K562 (cell line): ENCODE results near the gene SRD5A2. TPM values are rescaled to one million over a fixed set of nuclear protein-coding genes. Genes with fewer than 3 reads are reported as not detected.

ENCODE experiments used
- ATAC-seq: fragments of 200-7000 bp; cut with Tn5 transposase; 3 replicates; pipeline ENCODE4 v1.9.1; 2020; ENCODE audit warnings: moderate library complexity
- BruUV-seq: library from RNA; stranded (reverse); fragments of 400-500 nt; replicated peaks from 2 replicates; lab custom pipeline; 2021; lab: Mats Ljungman, UMichigan
- CTCF ChIA-PET: fragments of 300-600 bp; formaldehyde crosslinking; extraction: SDS; loops from one replicate; lab custom pipeline; 2021; ENCODE audit warnings: low intra/inter-chr PET ratio; lab: Yijun Ruan, JAX
- POLR2A ChIA-PET: fragments of 300-600, 350-650 bp; sonication (Branson Sonifier 250); formaldehyde crosslinking; extraction: SDS; loops from one replicate; lab custom pipeline; 2021; ENCODE audit warnings: antibody characterized with exemption, inconsistent platforms; lab: Yijun Ruan, JAX
- DNase-seq, 4 experiments: peaks; one replicate each; pipeline versions ENCODE4 v3.0.0 to v3.0.0-alpha.2; 2011 to 2018; ENCODE audit warnings: low spot score in 3 of 4, mixed read lengths in 3 of 4; ENCODE audit errors: extremely low read depth in 1 of 4
- FAIRE-seq: peaks from 2 replicates; lab custom pipeline; 2011; peaks lifted over from hg19 to GRCh38; lab: Jason Lieb, UNC
- H2AFZ ChIP-seq: 2 replicates; pipeline ENCODE4 v1.6.0; 2011; ENCODE audit warnings: low read depth, low read length, control low read depth, inconsistent platforms
- H3K27ac ChIP-seq: fragments of 200-600 bp; 3 replicates; pipeline ENCODE4 v1.8.0; 2011; ENCODE audit warnings: low read depth, mild to moderate bottlenecking, control low read depth, inconsistent platforms, low read length, moderate library complexity, mixed read lengths; ENCODE audit errors: extremely low read depth
- H3K27me3 ChIP-seq, 2 experiments: fragments of 300-600 bp in 1 of 2; 2 replicates in 1 of 2; 3 replicates in 1 of 2; pipeline versions ENCODE4 v1.6.0 to v1.8.0; 2011; ENCODE audit warnings: inconsistent platforms in 2 of 2, low read length in 2 of 2, mild to moderate bottlenecking in 1 of 2, mixed read lengths in 1 of 2, moderate library complexity in 1 of 2; ENCODE audit not compliant: control insufficient read depth in 2 of 2, insufficient read depth in 2 of 2
- H3K36me3 ChIP-seq: fragments of 300-600 bp; 3 replicates; pipeline ENCODE4 v1.8.0; 2011; ENCODE audit warnings: mild to moderate bottlenecking, low read length, inconsistent platforms; ENCODE audit not compliant: control insufficient read depth, insufficient read depth
- H3K4me1 ChIP-seq, 2 experiments: fragments of 200-600 bp in 1 of 2; replicated peaks in 1 of 2; 2 replicates in 1 of 2; 3 replicates in 1 of 2; pipeline versions ENCODE4 v1.5.1 to v1.8.0; 2011; ENCODE audit warnings: inconsistent platforms in 2 of 2, low read length in 2 of 2, mild to moderate bottlenecking in 1 of 2, mixed read lengths in 1 of 2, moderate library complexity in 1 of 2; ENCODE audit not compliant: control insufficient read depth in 2 of 2, insufficient read depth in 2 of 2
- H3K4me2 ChIP-seq: 2 replicates; pipeline ENCODE4 v1.6.1; 2011; ENCODE audit warnings: low read length, control low read depth, inconsistent platforms, mixed read lengths; ENCODE audit not compliant: insufficient read depth
- H3K4me3 ChIP-seq: fragments of 200-600 bp; sonication (generic), shearing (Covaris generic); 2 replicates; pipeline ENCODE4 v1.5.1; 2016; ENCODE audit warnings: control low read depth, inconsistent platforms
- H3K79me2 ChIP-seq: fragments of 200-600 bp; 3 replicates; pipeline ENCODE4 v1.8.0; 2011; ENCODE audit warnings: low read length, inconsistent platforms; ENCODE audit not compliant: control insufficient read depth, insufficient read depth
- H3K9ac ChIP-seq, 2 experiments: 2 replicates each; pipeline versions ENCODE4 v1.6.0 to v1.6.1; 2011; ENCODE audit warnings: low read depth in 2 of 2, low read length in 2 of 2, control low read depth in 1 of 2, inconsistent platforms in 1 of 2, mild to moderate bottlenecking in 1 of 2, mixed read lengths in 1 of 2; ENCODE audit not compliant: insufficient read depth in 1 of 2
- H3K9me1 ChIP-seq: one replicate; pipeline ENCODE4 v1.6.0; 2011; ENCODE audit warnings: inconsistent platforms, mild to moderate bottlenecking, low read length, moderate library complexity; ENCODE audit not compliant: control insufficient read depth, insufficient read depth
- H3K9me3 ChIP-seq: replicated peaks from 2 replicates; pipeline ENCODE4 v1.5.1; 2011; ENCODE audit warnings: low read depth, low read length, inconsistent platforms; ENCODE audit not compliant: control insufficient read depth, insufficient read depth
- H4K20me1 ChIP-seq: replicated peaks from 2 replicates; pipeline ENCODE4 v1.6.1; 2011; ENCODE audit warnings: low read length, inconsistent platforms, mixed read lengths; ENCODE audit not compliant: control insufficient read depth, insufficient read depth
- ARID1B ChIP-seq: fragments of 450-650 bp; IDR thresholded peaks from 2 replicates; pipeline ENCODE4 v1.6.1; 2016; ENCODE audit warnings: antibody characterized with exemption, mild to moderate bottlenecking, inconsistent platforms
- MTA2 ChIP-seq: fragments of 450-650 bp; IDR thresholded peaks from 2 replicates; pipeline ENCODE4 v1.6.1; 2016; ENCODE audit warnings: low read depth
- RBM14 ChIP-seq: fragments of 200-400 bp; formaldehyde crosslinking; IDR thresholded peaks from 2 replicates; pipeline ENCODE4 v1.6.1; 2018; ENCODE audit warnings: low read depth, mild to moderate bottlenecking, low read length, moderate library complexity, borderline replicate concordance; ENCODE audit not compliant: insufficient read depth
- ZBTB7A ChIP-seq: IDR thresholded peaks from 2 replicates; pipeline ENCODE4 v1.6.1; 2011; ENCODE audit warnings: low read depth, mild to moderate bottlenecking, low read length, moderate library complexity, borderline replicate concordance; ENCODE audit not compliant: control insufficient read depth
- ZFP36 ChIP-seq: fragments of 150-350 bp; IDR thresholded peaks from 2 replicates; pipeline ENCODE4 v1.6.1; 2018; ENCODE audit warnings: low read length, low read depth; ENCODE audit not compliant: partially characterized antibody
- ZNF12 ChIP-seq: sonication (generic); formaldehyde crosslinking; IDR thresholded peaks from 2 replicates; pipeline ENCODE4 v1.4.0; 2020; ENCODE audit warnings: mild to moderate bottlenecking, missing genetic modification reagents
- ZNF507 ChIP-seq: conservative IDR thresholded peaks from 2 replicates; pipeline ENCODE4 v1.6.1; 2017; ENCODE audit warnings: missing genetic modification characterization, missing compliant biosample characterization
- ZNF668 ChIP-seq: fragments of 250-450 bp; sonication (Bioruptor Pico); IDR thresholded peaks from 2 replicates; pipeline ENCODE4 v1.8.0; 2022; ENCODE audit warnings: mild to moderate bottlenecking, inconsistent platforms
- WGBS: fragments of 100-300 bp; shearing (Covaris generic); methylation state at CpG from one replicate; pipeline ENCODE4 v1.1.6; 2016; ENCODE audit warnings: low coverage, mixed read lengths; ENCODE audit not compliant: insufficient coverage; ENCODE audit errors: missing lambda C conversion rate; 5-methylcytosine and 5-hydroxymethylcytosine counted together
- in situ Hi-C: fragments of 300-500 bp; cut with MboI; formaldehyde crosslinking; loops from 4 replicates; pipeline ENCODE4 v1.15.0; 2018; ENCODE audit warnings: inconsistent platforms, mixed read lengths
- intact Hi-C: fragments of 100-400 bp; cut with micrococcal nuclease; formaldehyde crosslinking; loops from 2 replicates; pipeline ENCODE4 v1.14.2; 2022
- polyA plus RNA-seq, 8 experiments: library from polyadenylated mRNA; depleted of rRNA in 4 of 8; stranded (reverse) in 5 of 8; unstranded in 3 of 8; fragments of >200 nt; fragmentation: Nextera tagmentation in 2 of 8; fragmentation: Illumina TruSeq in 1 of 8; extraction: Ambion mirVana in 2 of 8; extraction: Trizol in 1 of 8; gene quantifications; 2 replicates each; pipeline versions ENCODE4 v1.2.1 to v1.2.3, GENCODE V29; 2011 to 2014; ENCODE audit warnings: inconsistent platforms in 1 of 8, missing spikeins in 1 of 8
- total RNA-seq, 7 experiments: library from RNA; depleted of rRNA in 6 of 7; stranded (reverse); fragments of >200 nt in 6 of 7; fragmentation: Illumina TruSeq in 2 of 7; extraction: Trizol in 2 of 7; gene quantifications; 2 replicates each; pipeline versions ENCODE4 v1.2.1 to v1.2.3, GENCODE V29; 2011 to 2021; ENCODE audit warnings: low replicate concordance in 1 of 7
- TF ChIP-seq, protein P1 (sequence below): sonication (generic); formaldehyde crosslinking; IDR thresholded peaks from 2 replicates; pipeline ENCODE4 v1.8.0; 2022; ENCODE audit warnings: missing genetic modification reagents, mild to moderate bottlenecking, borderline replicate concordance

Gene SRD5A2
- total and polyA plus RNA-seq, 9 of the 15 experiments (the other 6 are each of a cell fraction or from before 2014, with no cell fraction given) = 0.03 TPM; not detected in 8

DNA sequence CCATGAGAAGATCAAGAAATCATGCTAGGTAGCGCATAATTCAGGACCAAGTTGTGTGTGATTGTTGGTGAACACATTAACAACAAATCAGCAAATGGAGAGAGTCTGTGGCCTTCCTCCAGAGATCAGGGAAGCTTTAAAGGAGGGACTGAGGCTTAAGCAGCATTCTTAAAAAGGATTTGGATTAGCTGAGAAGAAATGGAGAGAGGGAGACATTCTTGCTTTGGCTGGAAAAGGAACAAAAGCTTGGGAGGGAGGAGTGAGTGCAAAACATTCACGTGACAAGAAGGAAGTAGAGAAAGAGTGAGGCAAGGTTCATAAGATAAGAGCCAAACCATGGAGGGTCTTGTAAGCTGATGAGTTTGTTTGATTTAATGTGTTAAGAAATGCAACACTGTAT, 75.6 kb downstream of the SRD5A2 start (continued):
- TF ChIP-seq, protein P1, sequence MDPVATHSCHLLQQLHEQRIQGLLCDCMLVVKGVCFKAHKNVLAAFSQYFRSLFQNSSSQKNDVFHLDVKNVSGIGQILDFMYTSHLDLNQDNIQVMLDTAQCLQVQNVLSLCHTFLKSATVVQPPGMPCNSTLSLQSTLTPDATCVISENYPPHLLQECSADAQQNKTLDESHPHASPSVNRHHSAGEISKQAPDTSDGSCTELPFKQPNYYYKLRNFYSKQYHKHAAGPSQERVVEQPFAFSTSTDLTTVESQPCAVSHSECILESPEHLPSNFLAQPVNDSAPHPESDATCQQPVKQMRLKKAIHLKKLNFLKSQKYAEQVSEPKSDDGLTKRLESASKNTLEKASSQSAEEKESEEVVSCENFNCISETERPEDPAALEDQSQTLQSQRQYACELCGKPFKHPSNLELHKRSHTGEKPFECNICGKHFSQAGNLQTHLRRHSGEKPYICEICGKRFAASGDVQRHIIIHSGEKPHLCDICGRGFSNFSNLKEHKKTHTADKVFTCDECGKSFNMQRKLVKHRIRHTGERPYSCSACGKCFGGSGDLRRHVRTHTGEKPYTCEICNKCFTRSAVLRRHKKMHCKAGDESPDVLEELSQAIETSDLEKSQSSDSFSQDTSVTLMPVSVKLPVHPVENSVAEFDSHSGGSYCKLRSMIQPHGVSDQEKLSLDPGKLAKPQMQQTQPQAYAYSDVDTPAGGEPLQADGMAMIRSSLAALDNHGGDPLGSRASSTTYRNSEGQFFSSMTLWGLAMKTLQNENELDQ = no peak
- TF ChIP-seq ARID1B = no peak
- TF ChIP-seq ZNF507 (tag) = no peak
- no peak for TF ChIP-seq ZNF668 (CRISPR knock-in tag)
- no peak for TF ChIP-seq RBM14
- no peak for TF ChIP-seq ZBTB7A
- no peak for TF ChIP-seq MTA2

DNA sequence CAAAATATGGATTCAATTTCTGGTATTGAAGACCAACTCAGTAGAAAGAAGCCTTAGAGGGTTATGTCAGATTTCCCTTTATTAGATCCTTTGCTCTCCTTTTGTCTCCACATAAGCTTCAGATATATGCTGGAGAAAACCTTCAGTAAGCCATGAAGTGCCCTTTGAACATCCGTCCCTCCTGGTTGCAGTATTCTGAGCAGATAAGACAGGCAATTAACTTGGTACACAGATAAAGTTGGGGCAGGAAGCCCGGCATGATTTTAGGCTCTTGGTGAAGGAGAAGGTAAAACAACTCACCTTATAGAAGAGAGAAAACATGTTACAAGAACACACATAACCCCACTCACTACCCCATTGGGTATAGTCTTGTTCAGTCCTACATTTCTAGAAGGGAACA, 76.4 kb downstream of the SRD5A2 start:
- POLR2A ChIA-PET = no interaction called here
- H3K27ac ChIP-seq = no peak overlapping the region
- H3K9me3 ChIP-seq = no peaks in the 10 kb centered on the region
- H3K4me3 ChIP-seq = no peak overlapping the region
- no peak overlapping the region for H3K4me2 ChIP-seq
- H3K9ac ChIP-seq = no peak overlapping the region
- intact Hi-C loops = no loop called here
- ATAC-seq = no peak
- no peak overlapping the region for H2AFZ ChIP-seq
- BruUV-seq = no TSS peak
- no peaks in the 10 kb centered on the region for H3K27me3 ChIP-seq
- TF ChIP-seq ZFP36 (no peak), ZNF12 (CRISPR knock-in tag) (no peak)
- no peaks in the 10 kb centered on the region for H3K9me1 ChIP-seq
- H4K20me1 ChIP-seq = no peaks in the 10 kb centered on the region
- no peak for DNase-seq
- WGBS = 0% methylated on average over 2 of the region's 2 CpGs
- H3K36me3 ChIP-seq = no peaks in the 10 kb centered on the region
- H3K4me1 ChIP-seq = no peaks in the 10 kb centered on the region
- no peak for FAIRE-seq
- CTCF ChIA-PET = no interaction called here
- in situ Hi-C loops = no loop called here
- no peaks in the 10 kb centered on the region for H3K79me2 ChIP-seq
